Right ventricle myocardium superior (tissue), 1 donor: ENCODE measurements around the gene NHLH1. TPM values are rescaled to one million over a fixed set of nuclear protein-coding genes. Genes with fewer than 3 reads are reported as not detected.

Source experiments
- ATAC-seq: fragments of 200-7000 bp; cut with Tn5 transposase; one replicate; pipeline ENCODE4 v1.9.1; 2020; ENCODE audit warnings: mild to moderate bottlenecking; ENCODE audit not compliant: poor library complexity
- DNase-seq: peaks from one replicate; pipeline ENCODE4 v3.0.0-alpha.2; 2020
- intact Hi-C: fragments of 100-400 bp; cut with DNase I; formaldehyde crosslinking; loops from one replicate; pipeline ENCODE4 v1.11.2; 2022
- total RNA-seq: library from RNA; stranded (reverse); fragmentation: NEBNext Ultra II Directional; extraction: Animal tissue kit (Norgen Biotek cat#: 25700); gene quantifications from one replicate; pipeline ENCODE4 v1.2.1, GENCODE V29; 2021
- donor health status: DM: no; HTN: yes; CAD: no; lungs with severe emphysema.

The NHLH1 gene
- total RNA-seq, 1 donor from 2014 or later: not detected

DNA sequence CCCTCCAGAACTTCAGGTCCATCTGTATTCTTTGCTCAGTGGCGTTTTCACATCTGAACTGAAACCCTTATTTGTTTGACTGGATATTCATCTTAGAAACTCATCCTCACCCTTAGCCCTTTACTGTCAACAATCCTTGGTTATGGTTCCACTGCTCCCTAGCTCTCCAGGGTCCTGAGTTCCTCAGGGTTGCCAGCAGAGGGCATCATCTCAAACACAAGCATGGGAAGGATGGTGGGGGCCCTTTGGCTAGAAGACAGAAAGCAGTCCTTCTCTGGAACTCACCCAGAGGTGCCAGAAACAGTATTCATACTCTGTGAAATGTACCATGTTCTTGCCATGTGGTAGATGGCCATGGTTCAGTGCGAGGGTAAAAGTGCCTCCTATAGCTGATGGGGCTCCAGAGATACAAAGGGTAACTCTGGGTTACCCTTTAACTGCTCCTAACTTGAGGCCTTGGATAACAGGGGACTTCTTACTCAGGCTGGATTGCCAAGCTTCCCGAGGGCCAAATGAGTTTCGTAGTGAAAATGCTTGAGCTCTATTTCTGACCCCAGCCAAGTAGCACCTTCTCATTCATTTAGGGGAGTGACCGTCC lies 12.4 kb upstream of the NHLH1 start:
- ATAC-seq (no peak), DNase-seq (no peak)
- intact Hi-C loops: no loop called here

DNA sequence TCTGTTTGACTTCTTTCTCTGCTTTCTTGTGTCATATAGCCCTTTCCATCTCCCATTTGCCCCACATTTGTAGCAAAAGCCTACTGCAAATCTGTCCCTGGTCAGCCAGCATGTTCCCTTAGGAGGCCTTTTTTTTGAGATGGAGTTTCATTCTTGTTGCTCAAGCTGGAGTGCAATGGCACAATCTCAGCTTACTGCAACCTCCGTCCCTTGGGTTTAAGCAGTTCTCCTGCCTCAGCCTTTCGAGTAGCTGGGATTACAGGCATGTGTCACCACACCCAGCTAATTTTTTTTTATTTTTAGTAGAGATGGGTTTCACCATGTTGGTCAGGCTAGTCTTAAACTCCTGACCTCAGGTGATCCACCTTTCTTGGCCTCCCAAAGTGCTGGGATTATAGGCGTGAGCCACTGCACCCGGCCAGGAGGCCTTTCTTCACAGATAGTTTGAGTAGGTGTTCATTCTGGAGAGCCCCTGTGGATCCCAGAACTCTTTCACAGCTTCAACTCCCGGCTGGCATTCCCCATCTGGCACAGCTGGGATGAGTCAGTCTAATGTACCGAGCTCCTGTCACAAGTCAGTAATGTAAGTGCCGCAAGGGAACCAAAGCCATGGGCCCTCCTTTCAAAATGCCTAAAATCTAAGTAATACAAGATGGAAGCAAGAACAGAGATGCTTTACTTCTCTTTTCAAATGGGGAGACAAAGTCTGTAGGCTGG lies 9.4 kb upstream of the NHLH1 start:
- DNase-seq: no peak
- intact Hi-C loops: no loop called here
- ATAC-seq: no peak

DNA sequence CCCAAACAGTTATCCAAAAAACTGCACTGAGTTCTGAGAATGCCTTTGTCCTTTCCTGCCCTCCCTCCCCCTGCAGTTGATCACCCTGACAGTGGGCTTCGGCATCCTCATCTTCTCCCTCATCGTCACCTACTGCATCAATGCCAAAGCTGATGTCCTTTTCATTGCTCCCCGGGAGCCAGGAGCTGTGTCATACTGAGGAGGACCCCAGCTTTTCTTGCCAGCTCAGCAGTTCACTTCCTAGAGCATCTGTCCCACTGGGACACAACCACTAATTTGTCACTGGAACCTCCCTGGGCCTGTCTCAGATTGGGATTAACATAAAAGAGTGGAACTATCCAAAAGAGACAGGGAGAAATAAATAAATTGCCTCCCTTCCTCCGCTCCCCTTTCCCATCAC lies 8.8 kb upstream of the NHLH1 start:
- no peak for DNase-seq
- intact Hi-C loops: no loop called here
- no peak for ATAC-seq

DNA sequence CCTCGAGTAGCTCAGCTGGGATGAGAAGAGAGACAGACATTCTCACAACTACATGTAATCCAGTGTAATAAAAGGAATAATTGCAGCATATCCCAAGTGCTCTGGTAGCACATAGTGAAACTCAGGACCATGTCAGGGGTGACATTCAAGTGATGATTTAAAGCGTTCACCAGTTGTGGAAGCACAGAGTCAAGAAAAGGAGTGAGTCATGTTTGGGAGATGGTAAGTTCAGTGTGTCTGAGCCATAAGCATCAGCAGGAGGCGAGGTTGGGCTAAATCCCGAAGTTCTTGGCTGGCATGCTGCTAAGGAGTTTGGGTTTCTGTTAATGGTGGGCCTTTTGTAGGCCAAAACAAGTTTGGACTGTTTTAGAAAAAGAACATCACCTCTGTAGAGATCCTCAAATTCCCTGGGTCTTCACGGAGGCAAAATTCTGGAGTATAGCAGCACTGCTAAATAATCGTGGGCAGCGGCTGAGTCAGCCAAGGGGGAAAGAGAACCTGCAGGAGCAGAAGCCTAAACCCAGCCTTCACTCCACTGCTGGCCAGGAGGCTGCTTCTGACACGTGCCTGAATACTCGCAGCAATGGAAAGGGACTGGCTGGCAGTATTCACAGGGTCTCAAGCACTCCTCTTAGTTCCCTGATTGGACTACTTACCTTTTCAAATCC lies 7.2 kb upstream of the NHLH1 start:
- intact Hi-C loops: no loop called here
- ATAC-seq (no peak), DNase-seq (no peak)

DNA sequence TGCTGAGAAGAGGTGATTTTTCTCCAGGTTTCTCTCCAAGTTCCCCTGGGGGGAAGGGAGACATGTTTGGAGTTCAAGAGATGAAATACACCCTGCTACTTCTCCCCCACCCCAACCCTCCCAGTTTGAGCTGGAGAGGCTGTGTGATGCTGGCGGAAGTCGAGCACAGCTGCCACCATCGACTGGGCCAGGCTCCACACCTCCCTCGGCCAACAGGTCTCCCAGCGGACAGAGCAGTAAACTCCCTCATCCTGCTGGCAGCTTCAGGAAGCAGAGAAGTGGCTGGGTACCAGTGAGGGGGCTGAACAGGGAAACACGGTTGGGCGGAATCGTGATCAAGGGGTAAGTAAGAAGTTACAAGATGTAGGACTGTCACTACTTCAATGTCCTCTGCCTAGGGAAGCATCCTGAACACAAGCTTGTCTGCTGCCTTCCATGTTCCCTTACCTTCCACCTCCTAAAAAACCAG lies 6.6 kb upstream of the NHLH1 start:
- no peak for ATAC-seq
- DNase-seq: no peak

DNA sequence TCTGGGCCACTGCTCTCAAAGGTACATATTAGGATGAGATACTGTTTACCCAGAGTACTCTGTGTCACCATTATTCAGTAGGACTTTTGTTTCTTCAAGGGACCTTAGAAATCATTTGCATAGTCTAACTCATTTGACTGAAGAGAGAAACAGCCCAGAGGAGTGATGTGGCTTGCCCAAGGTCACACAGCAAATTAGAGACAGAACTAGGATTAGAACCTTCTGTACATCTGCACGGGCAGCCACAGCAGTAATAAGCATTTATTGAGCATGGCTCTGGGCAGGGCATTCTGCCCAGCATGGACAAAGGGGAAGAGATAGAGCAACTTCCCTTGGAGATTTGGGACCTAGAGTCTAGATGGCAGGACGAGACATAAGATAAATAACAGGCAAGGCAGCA lies 5.7 kb upstream of the NHLH1 start:
- no peak for ATAC-seq
- intact Hi-C loops: no loop called here
- DNase-seq: no peak

More for the DNA sequence above, 6.6 kb upstream of the NHLH1 start:
- intact Hi-C loops: no loop called here

DNA sequence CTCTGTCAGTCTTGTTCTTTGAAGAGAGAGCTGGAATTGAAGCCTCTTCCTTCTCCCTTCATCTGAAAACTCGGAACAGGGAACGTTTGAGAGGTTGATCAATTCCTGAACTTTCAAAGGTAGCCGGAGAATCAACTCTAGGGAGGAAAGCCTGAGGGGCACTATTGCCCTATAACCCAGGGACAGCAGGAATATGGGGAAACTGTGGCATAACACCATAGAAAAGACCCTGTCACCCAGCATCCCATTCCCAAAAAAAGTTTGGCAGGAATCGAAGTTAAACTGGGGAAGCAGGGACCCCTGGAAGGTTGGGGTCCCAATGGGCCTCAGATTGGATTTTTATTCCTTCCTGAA lies 5.1 kb upstream of the NHLH1 start:
- intact Hi-C loops: no loop called here
- no peak for DNase-seq
- no peak for ATAC-seq

DNA sequence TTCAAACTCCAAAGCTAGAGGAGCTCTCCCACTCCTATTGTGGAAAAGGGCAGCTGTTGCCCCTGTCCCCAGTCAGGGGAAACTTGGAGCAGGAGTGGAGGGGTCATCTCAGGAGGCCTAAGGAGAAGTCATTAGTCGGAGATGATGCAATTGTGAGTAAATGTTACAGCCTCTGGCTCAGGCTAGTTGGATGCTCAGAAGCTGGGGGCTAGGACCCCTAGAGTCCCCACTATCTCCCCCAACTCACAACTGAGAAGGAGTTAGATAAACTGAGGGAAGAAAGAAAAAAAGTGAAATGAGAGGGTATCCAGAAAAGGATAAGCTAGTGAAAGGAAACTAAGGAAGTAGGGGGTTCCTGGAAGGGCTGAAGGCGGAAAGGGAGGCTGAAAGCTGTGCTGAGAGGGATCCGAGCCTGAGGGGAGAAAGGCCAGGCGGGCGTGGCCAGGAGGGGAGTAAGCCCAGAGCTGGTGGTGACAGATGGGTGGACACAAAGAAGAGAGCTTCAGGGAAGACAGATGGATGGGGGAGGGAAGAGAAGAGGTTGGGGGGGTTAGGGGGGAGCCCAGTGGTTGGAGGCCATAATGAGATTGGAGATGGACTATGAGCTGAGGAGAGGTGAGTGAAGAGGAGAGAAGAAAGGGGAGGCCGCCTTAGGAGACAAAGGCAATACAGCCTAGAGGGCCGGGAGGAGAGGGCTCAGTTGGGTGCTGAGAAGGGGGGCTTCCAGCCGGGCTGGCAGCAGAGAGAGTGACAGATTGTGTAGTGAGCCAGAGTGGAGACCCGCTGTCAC lies 4.5 kb upstream of the NHLH1 start:
- DNase-seq (no peak), ATAC-seq (no peak)
- intact Hi-C loops: no loop called here

DNA sequence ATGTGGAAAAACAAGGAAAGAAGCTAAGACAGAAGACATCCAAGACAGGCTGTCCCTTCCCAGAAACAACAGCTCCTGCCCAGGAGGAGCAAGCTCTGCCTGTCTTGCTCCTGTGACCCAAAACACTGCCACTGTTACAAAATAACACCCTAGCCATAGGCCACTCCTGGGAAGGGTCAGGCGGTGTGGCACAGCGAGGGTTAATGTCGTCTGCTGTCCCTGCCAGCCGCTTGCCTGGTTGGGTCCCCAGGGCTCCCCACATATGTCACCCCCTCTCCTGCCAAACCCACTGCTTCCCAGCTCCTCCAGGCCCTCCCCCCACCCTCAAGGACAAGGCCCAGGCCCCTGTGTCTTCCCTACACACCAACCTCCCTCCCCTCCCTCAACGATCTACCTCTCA lies 3.9 kb upstream of the NHLH1 start:
- no peak for ATAC-seq
- intact Hi-C loops: no loop called here
- DNase-seq: no peak

DNA sequence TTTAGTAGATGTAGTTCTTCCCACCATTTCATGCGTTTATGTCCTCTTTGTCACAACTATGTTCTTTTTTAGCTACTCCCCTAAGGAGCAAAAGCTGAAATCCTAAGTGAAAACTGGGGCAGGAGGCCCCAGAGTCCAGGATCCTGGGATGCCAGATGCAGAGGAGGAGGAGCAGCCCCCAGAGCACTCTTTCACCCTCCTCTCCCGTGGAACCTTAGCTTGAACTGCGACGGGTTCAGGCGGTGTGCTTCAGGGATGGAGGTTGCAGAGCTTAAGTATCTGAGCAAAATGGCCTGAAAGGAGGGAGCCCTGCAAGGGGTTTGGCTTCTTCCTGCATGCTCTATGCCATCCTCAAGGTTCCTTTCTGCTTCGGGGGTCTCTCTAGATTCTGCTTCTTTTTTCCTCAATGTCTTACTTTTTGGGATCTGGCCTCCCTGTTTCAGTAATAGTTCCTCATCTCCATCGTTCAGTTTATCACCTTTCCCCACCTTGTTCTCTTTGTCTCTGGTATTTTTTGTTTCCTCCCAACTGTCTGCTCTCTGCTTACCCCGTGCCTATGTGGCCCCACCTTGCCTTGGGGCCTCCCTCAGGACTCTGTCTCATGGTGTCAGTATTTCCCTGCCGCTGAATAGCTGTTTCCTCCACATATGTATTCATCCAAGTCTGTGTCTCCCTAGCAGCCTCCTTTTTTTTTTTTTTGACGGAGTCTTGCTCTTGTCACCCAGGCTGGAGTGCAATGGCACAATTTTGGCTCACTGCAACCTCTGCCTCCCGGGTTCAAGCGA lies 2.7 kb upstream of the NHLH1 start:
- ATAC-seq (no peak), DNase-seq (no peak)
- intact Hi-C loops: no loop called here

DNA sequence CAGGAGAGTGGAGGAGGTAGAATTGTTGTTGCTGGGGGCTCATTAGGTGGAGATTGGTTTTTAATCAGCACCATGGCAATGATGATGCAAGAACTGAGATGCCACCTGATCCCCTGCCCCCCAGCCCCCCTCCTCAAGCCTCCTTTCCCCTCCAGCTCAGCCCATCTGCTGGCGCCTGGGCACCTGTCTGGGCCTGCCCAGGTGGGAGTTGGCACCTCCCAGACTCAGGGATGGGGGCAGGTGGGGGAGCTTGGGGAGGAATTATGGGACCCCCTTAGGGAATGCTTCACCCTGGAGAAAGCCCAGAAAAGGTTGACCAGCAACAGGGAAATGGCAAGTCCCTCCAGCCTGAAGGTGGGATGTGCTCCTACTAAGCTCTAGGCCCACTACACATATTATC lies 1.5 kb upstream of the NHLH1 start:
- ATAC-seq (no peak), DNase-seq (no peak)

DNA sequence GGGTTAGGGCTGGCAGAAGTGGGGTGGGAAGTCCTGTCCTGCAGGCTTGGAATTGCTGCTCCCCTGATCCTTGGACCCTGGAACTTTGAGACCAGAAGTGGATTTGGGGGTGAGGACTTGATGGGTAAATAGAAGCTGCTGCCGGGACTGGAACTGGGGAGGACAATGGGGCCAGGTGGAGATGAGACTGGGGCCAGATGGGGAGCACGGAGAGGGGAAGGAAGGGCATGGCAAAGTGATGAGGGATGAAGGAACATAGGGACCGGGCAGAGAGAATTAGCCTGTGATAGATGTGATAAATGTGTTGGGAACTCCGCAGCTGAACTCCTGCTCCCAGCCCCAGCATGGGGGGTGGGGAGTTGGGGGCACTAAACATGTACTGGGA lies 637 bp downstream of the NHLH1 start:
- ATAC-seq (no peak), DNase-seq (no peak)
- intact Hi-C loops: no loop called here

More for the DNA sequence above, 1.5 kb upstream of the NHLH1 start:
- intact Hi-C loops: no loop called here

DNA sequence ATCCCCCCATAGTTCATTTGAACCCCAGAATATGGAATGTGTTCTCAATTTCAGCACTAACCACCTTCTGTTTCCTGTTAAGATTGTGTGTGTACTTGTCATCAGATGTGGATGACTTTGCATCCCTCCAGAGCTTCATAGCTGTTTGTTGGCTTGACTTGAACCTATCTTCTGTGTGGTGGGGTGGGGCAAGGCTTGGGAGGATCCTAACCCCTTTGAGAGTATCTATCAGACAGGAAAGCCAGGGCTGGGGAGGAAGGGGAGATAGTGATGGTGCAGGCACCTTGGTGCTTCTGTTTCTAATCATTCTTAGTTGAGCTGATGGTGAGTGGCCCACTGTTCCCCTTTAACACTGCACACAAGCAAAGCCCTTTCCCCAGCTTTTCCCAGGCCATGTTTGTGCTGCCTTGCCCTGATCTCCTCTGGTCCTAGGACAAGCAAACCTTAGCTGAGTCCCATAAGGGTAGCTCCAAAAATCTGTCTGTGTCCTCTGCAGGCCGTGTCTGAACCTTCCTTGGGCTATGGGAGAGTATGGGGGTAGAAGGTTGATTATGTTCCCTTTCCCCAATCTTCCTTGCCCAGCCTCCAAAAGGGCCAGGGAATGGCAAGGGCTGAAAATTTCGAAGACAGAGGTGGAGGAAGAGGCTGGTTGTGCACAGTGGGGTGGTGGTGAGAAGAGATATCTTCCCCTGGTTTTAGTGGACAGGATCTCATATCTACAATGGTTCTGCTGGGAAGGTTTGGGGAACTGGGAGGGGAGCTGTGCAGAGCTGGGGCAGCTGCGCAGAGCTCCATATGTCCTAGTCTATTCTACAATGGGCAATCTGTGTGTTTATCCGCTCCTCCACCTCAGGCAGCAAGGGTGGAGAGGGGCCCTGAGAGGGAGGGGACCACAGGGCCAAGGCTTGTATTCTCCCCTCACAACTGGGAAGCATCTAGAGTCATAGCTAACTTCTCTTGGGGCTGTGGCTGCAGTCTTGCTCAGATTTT lies 1.4 kb downstream of the NHLH1 start:
- DNase-seq: no peak
- intact Hi-C loops: no loop called here
- ATAC-seq: no peak

DNA sequence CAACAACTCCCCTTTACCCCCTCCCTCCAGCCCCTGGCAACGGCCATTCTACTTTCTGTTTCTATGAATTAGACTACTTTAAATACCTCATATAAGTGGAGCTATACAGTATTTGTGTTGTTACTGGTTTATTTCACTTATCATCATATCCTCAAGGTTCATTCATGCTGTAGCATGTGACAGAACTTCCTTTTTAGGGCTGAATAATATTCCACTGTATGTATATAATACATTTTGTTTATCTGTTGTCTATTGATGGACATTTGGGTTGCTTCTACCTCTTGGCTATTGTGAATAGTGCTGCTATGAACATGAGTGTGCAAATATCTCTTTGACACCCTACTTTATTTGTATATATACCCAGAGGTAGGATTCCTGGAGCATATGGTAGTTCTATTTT lies 2.2 kb downstream of the NHLH1 start:
- intact Hi-C loops: no loop called here
- no peak for DNase-seq
- no peak for ATAC-seq

DNA sequence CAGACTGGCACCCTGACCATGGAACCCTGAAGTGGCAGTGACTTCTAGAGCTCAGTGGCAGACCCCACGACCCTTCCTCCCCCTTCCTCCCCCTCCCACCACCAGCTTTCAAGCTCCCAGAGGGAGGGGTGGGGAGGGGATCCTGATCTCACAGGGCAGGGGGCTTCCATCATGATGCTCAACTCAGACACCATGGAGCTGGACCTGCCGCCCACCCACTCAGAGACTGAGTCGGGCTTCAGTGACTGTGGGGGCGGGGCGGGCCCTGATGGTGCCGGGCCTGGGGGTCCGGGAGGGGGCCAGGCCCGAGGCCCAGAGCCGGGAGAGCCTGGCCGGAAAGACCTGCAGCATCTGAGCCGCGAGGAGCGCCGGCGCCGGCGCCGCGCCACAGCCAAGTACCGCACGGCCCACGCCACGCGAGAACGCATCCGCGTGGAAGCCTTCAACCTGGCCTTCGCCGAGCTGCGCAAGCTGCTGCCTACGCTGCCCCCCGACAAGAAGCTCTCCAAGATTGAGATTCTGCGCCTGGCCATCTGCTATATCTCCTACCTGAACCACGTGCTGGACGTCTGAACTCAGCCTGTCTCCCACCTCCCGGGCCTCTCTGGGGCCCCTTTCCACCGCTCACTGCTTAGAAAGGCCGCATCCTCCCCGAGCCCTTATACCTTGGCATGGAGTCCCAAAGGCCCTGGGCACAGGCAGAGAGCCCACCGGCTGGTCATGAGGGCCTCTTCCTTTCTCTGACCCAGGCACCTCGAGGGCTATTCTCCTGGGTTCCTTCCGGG lies 3.9 kb downstream of the NHLH1 start:
- intact Hi-C loops: loop anchor here (10.0 kb wide), 1 partner anchor 286 kb away; the partner anchor contains the start of gene KCNJ9

DNA sequence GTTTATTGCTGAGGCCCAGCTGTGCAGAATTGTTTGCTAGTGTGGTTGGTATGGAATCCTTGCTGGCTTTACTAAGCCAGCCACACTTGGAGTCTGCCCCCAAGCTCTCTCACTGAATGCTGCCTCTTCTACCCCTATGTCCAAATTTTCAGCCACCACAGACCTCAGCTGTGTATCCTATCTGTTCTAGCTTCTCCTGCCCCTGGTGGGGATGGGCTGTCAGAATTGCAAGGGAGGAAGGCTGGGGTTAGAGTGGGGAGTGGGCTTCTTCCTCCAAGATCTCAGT lies 4.4 kb downstream of the NHLH1 start:
- DNase-seq (no peak), ATAC-seq (no peak)
- intact Hi-C loops: loop anchor here (10.0 kb wide), 1 partner anchor 286 kb away; the partner anchor contains the start of gene KCNJ9

More for the DNA sequence above, 3.9 kb downstream of the NHLH1 start:
- DNase-seq (no peak), ATAC-seq (no peak)

DNA sequence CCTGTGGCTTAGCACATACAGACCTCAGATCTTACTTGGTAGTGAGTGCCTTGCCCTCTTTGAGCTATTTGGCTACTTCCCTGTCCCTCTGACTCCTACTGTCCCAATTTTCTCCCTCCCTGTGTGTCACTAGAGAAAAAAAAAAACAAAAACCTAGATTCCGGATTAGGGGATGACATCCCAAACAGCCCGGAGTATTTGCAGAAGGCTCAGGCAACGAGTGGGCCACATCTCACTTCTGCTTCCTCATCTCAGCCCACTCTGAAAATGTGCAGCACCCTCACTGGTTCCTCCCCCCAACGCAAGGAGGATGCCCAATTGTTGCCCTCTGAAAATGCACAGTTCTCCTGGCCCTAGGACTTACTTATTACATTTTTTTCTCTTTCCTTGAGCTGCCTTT lies 4.9 kb downstream of the NHLH1 start:
- ATAC-seq (no peak), DNase-seq (no peak)
- intact Hi-C loops: loop anchor here (10.0 kb wide), 1 partner anchor 287 kb away; the partner anchor contains the start of gene KCNJ9
